ENCODE data around the gene DSCAML1. TPM values are rescaled to one million over a fixed set of nuclear protein-coding genes. Genes with fewer than 3 reads are reported as not detected.
A peak's percentile ranks its signal among the peaks of the same experiment; 100 is the strongest.

Gene DSCAML1
- total RNA-seq, 1 donor from 2014 or later: 0.09 TPM

GRCh38 chr11:117572129-117572528 lies 224.9 kb downstream of the DSCAML1 start:
- Mint-ChIP-seq H3K9me3 (peaks cover 2% of the 10 kb centered on the region), H3K4me1 (no peaks in the 10 kb centered on the region), H3K27me3 (ENCODE audit: low read depth) (no peaks in the 10 kb centered on the region), H3K36me3 (ENCODE audit: low read depth) (no peaks in the 10 kb centered on the region), H3K4me3 (no peak overlapping the region), H3K27ac (ENCODE audit: unreplicated experiment) (no peak overlapping the region)
- no peak for TF ChIP-seq CTCF (conservative IDR thresholded peaks at IDR 0.05)
- no peak for DNase-seq (ENCODE audit: low read depth, low spot score)

GRCh38 chr11:117570701-117571100 lies 226.3 kb downstream of the DSCAML1 start:
- no peak overlapping the region for H3K27ac Mint-ChIP-seq (ENCODE audit: unreplicated experiment)

GRCh38 chr11:117569911-117570310 lies 227.1 kb downstream of the DSCAML1 start:
- TF ChIP-seq CTCF (conservative IDR thresholded peaks at IDR 0.05): no peak
- Mint-ChIP-seq H3K27me3 (ENCODE audit: low read depth) (no peaks in the 10 kb centered on the region), H3K36me3 (ENCODE audit: low read depth) (no peaks in the 10 kb centered on the region), H3K9me3 (peaks cover 2% of the 10 kb centered on the region), H3K4me3 (no peak overlapping the region), H3K4me1 (peaks cover 7% of the 10 kb centered on the region), H3K27ac (ENCODE audit: unreplicated experiment) (no peak overlapping the region)
- no peak for DNase-seq (ENCODE audit: low read depth, low spot score)

More at GRCh38 chr11:117570701-117571100, 226.3 kb downstream of the DSCAML1 start:
- DNase-seq (ENCODE audit: low read depth, low spot score): no peak
- no peak for TF ChIP-seq CTCF (conservative IDR thresholded peaks at IDR 0.05)
- H3K4me1 Mint-ChIP-seq: no peaks in the 10 kb centered on the region
- H3K4me3 Mint-ChIP-seq: no peak overlapping the region
- no peaks in the 10 kb centered on the region for H3K27me3 Mint-ChIP-seq (ENCODE audit: low read depth)
- H3K36me3 Mint-ChIP-seq (ENCODE audit: low read depth): no peaks in the 10 kb centered on the region
- H3K9me3 Mint-ChIP-seq: peaks cover 2% of the 10 kb centered on the region

- Mint-ChIP-seq H3K4me1 (peaks cover 19% of the 10 kb centered on the region), H3K4me3 (no peak overlapping the region), H3K27me3 (ENCODE audit: low read depth) (no peaks in the 10 kb centered on the region), H3K27ac (ENCODE audit: unreplicated experiment) (no peak overlapping the region), H3K9me3 (peaks cover 2% of the 10 kb centered on the region), H3K36me3 (ENCODE audit: low read depth) (no peaks in the 10 kb centered on the region)
- no peak for TF ChIP-seq CTCF (conservative IDR thresholded peaks at IDR 0.05)
- no peak for DNase-seq (ENCODE audit: low read depth, low spot score)
These were observed 231.3 kb downstream of the DSCAML1 start for GRCh38 chr11:117565709-117566108.

GRCh38 chr11:117564321-117564720 lies 232.7 kb downstream of the DSCAML1 start:
- no peak overlapping the region for H3K27ac Mint-ChIP-seq (ENCODE audit: unreplicated experiment)
- H3K4me3 Mint-ChIP-seq: no peak overlapping the region
- H3K4me1 Mint-ChIP-seq: peaks cover 21% of the 10 kb centered on the region
- H3K27me3 Mint-ChIP-seq (ENCODE audit: low read depth): no peaks in the 10 kb centered on the region
- no peaks in the 10 kb centered on the region for H3K36me3 Mint-ChIP-seq (ENCODE audit: low read depth)
- DNase-seq (ENCODE audit: low read depth, low spot score): no peak
- no peak for TF ChIP-seq CTCF (conservative IDR thresholded peaks at IDR 0.05)
- H3K9me3 Mint-ChIP-seq: peaks cover under 1% of the 10 kb centered on the region

GRCh38 chr11:117563556-117563955 lies 233.5 kb downstream of the DSCAML1 start:
- peak overlapping the region; percentile 92 for H3K27ac Mint-ChIP-seq (ENCODE audit: unreplicated experiment)
- TF ChIP-seq CTCF (conservative IDR thresholded peaks at IDR 0.05): no peak
- no peaks in the 10 kb centered on the region for H3K27me3 Mint-ChIP-seq (ENCODE audit: low read depth)
- H3K4me3 Mint-ChIP-seq: no peak overlapping the region
- H3K9me3 Mint-ChIP-seq: no peaks in the 10 kb centered on the region
- no peak for DNase-seq (ENCODE audit: low read depth, low spot score)
- H3K4me1 Mint-ChIP-seq: peaks cover 25% of the 10 kb centered on the region
- H3K36me3 Mint-ChIP-seq (ENCODE audit: low read depth): no peaks in the 10 kb centered on the region

All from neural crest cell (in vitro differentiated cells).